G401 (cell line): ENCODE measurements around the gene DDX39B. TPM values are rescaled to one million over a fixed set of nuclear protein-coding genes. Genes with fewer than 3 reads are reported as not detected.
"Not testable (repeated sequence)": the region's sequence is repeated elsewhere in the genome, so short reads cannot be mapped to it uniquely, and the experiment has no call there.

Experiments
- DNase-seq: peaks from one replicate; pipeline ENCODE4 v3.0.0-alpha.2; 2015; ENCODE audit warnings: low spot score
- in situ Hi-C: cut with HindIII; loops from 2 replicates; pipeline ENCODE4 v1.10.0; 2016; ENCODE audit warnings: low sequenced_read_pairs, mixed read lengths
- total RNA-seq: library from RNA; depleted of rRNA; stranded (reverse); fragments of >200 nt; shearing (Covaris generic); gene quantifications from 2 replicates; pipeline ENCODE4 v1.2.3, GENCODE V29; 2014

Gene DDX39B
- total RNA-seq, 1 experiment from 2014 or later, result 792 TPM

GRCh38 chr6:31557443-31558317, 15.9 kb upstream of the DDX39B start:
- no peak for DNase-seq
- in situ Hi-C loops, result no loop called here

- in situ Hi-C loops, result no loop called here
Measured at GRCh38 chr6:31556307-31556706, 14.5 kb upstream of the DDX39B start.

GRCh38 chr6:31551371-31551770, 9.6 kb upstream of the DDX39B start:
- in situ Hi-C loops, result not testable (repeated sequence)
- peak; percentile 65 for DNase-seq

More at GRCh38 chr6:31556307-31556706, 14.5 kb upstream of the DDX39B start:
- DNase-seq, result no peak

- in situ Hi-C loops, result no loop called here
- no peak for DNase-seq
Measured at GRCh38 chr6:31548544-31548873, 6.7 kb upstream of the DDX39B start.

GRCh38 chr6:31547727-31548543, 6.1 kb upstream of the DDX39B start:
- no peak for DNase-seq
- in situ Hi-C loops, result no loop called here

GRCh38 chr6:31546958-31547726, 5.3 kb upstream of the DDX39B start, which contains the start of gene NFKBIL1:
Gene NFKBIL1, plus strand, starts transcription at chr6:31547608. Its CDS starts 87 bp downstream, at chr6:31547695.
- in situ Hi-C loops, result no loop called here

GRCh38 chr6:31546339-31546957, 4.6 kb upstream of the DDX39B start, which contains the start of gene ATP6V1G2:
Gene ATP6V1G2, minus strand, starts transcription at chr6:31546608. Its CDS starts 49 bp downstream, at chr6:31546559.
- DNase-seq, result peak; percentile 100
- in situ Hi-C loops, result no loop called here

More at GRCh38 chr6:31546958-31547726, 5.3 kb upstream of the DDX39B start, which contains the start of gene NFKBIL1:
- peak; percentile 99 for DNase-seq

- in situ Hi-C loops, result no loop called here
- DNase-seq, result no peak
Measured at GRCh38 chr6:31545291-31545690, 3.5 kb upstream of the DDX39B start.

GRCh38 chr6:31544676-31545075, 2.9 kb upstream of the DDX39B start:
- DNase-seq, result no peak
- in situ Hi-C loops, result loop anchor here (5.0 kb wide), 1 partner anchor 38 kb away; the partner anchor contains the start of gene LTB

- DNase-seq, result no peak
- in situ Hi-C loops, result loop anchor here (5.0 kb wide), 1 partner anchor 39 kb away; the partner anchor contains the start of gene LTB
Measured at GRCh38 chr6:31543639-31544038, 1.8 kb upstream of the DDX39B start.

- peak; percentile 32 for DNase-seq
- in situ Hi-C loops, result loop anchor here (5.0 kb wide), 1 partner anchor 41 kb away; the partner anchor contains the start of gene LTB
Measured at GRCh38 chr6:31541059-31541657, 645 bp downstream of the DDX39B start.

- no peak for DNase-seq
- in situ Hi-C loops, result loop anchor here (5.0 kb wide), 1 partner anchor 42 kb away; the partner anchor contains the start of gene LTB
Measured at GRCh38 chr6:31540640-31541039, 1.2 kb downstream of the DDX39B start.

- in situ Hi-C loops, result no loop called here
- no peak for DNase-seq
Measured at GRCh38 chr6:31538805-31539400, 2.9 kb downstream of the DDX39B start.

- DNase-seq, result no peak
- in situ Hi-C loops, result no loop called here
Measured at GRCh38 chr6:31535538-31536324, 6.1 kb downstream of the DDX39B start.

- in situ Hi-C loops, result no loop called here
- no peak for DNase-seq
Measured at GRCh38 chr6:31534521-31535040, 7.2 kb downstream of the DDX39B start.

GRCh38 chr6:31534011-31534410, 7.8 kb downstream of the DDX39B start:
- no peak for DNase-seq
- in situ Hi-C loops, result no loop called here

- in situ Hi-C loops, result no loop called here
- DNase-seq, result no peak
Measured at GRCh38 chr6:31533455-31533841, 8.4 kb downstream of the DDX39B start.
